ENCODE measurements around the gene B3GNT9.
A peak's percentile ranks its signal among the peaks of the same experiment; 100 is the strongest.

- TF ChIP-seq CTCF (IDR thresholded peaks at IDR 0.05) (peak; percentile 76 to 89 (median 81)), POLR2A (IDR thresholded peaks at IDR 0.05) (no peak), POLR2AphosphoS5 (IDR thresholded peaks at IDR 0.05) (peak in 2 of 3 donors; percentile 60 to 66), EP300 (IDR thresholded peaks at IDR 0.05; ENCODE audit: low read depth) (no peak)
Observed at GRCh38 chr16:67184995-67185650, 34.3 kb upstream of the B3GNT9 start.

All from transverse colon (tissue), 4 donors.